GM13976 (cell line): ENCODE results near the gene TXK.

Experiments
- DNase-seq: peaks from one replicate; pipeline ENCODE4 v3.0.0; 2012; ENCODE audit warnings: low spot score
- in situ Hi-C: fragments of 300-500 bp; cut with MboI; formaldehyde crosslinking; loops from one replicate; pipeline ENCODE4 v1.12.0; 2022; ENCODE audit warnings: low sequenced_read_pairs, mixed read lengths, inconsistent platforms; ENCODE audit not compliant: unreplicated experiment
- TF ChIP-seq, protein P1 (sequence below): IDR thresholded peaks from 2 replicates; pipeline ENCODE4 v1.5.1; 2012; ENCODE audit warnings: borderline replicate concordance, mild to moderate bottlenecking; ENCODE audit not compliant: insufficient read depth; ENCODE audit errors: extremely low read depth, missing control alignments, control extremely low read depth

TXK gene

GRCh38 chr4:48134081-48134480 is at the start of gene TXK:
TXK (minus strand) TSS chr4:48134250; CDS start chr4:48134170, 80 bp downstream.
- in situ Hi-C loops = loop anchor here (25.0 kb wide), 1 partner anchor 403 kb away; no protein-coding TSS in a partner anchor
- TF ChIP-seq, protein P1, sequence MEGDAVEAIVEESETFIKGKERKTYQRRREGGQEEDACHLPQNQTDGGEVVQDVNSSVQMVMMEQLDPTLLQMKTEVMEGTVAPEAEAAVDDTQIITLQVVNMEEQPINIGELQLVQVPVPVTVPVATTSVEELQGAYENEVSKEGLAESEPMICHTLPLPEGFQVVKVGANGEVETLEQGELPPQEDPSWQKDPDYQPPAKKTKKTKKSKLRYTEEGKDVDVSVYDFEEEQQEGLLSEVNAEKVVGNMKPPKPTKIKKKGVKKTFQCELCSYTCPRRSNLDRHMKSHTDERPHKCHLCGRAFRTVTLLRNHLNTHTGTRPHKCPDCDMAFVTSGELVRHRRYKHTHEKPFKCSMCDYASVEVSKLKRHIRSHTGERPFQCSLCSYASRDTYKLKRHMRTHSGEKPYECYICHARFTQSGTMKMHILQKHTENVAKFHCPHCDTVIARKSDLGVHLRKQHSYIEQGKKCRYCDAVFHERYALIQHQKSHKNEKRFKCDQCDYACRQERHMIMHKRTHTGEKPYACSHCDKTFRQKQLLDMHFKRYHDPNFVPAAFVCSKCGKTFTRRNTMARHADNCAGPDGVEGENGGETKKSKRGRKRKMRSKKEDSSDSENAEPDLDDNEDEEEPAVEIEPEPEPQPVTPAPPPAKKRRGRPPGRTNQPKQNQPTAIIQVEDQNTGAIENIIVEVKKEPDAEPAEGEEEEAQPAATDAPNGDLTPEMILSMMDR = no peak
- DNase-seq = no peak

DNA sequence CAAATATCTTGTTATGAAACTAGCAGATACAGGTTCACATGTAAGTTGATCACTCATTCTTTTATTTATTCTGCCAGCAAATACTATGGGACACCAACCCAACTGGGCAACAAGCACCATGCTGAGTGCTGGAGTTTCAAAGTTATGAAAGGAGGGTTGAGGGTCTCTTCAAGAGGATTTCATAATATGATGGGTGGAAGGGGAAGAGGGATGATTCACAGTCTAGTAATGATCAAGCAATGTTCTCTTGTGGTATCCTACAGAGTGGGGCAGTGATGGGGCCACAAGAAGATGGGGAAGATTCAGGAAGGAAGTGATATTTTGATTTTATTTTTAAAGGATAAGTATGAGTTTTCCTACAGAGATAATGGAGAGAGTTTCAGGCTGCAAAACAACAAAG is 46.2 kb upstream of the TXK start:
- DNase-seq = no peak

DNA sequence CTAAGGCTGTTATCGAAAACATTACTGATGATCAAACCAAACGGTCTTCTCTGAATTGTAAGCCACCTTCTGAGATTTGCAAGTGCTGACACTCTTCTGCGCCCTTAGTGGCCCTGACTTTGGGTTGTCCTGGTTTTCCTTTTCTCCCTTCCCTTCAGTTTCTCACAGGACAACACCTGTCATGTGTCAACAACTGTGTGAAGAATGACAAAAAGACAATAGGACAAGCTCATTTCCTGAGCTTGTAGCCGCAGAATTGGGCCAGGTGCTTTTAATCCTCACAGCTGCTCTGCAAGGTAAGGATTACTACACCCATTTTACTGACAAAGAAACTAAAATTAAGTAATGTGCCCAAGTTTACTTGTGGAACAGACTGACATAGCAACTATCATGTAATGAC is 44.9 kb upstream of the TXK start:
- in situ Hi-C loops = no loop called here
- DNase-seq = no peak
- TF ChIP-seq, protein P1 = no peak

More for the DNA sequence above, 46.2 kb upstream of the TXK start:
- TF ChIP-seq, protein P1 = no peak
- in situ Hi-C loops = no loop called here

GRCh38 chr4:48175806-48176205 is 41.8 kb upstream of the TXK start:
- TF ChIP-seq, protein P1 = no peak
- DNase-seq = no peak
- in situ Hi-C loops = no loop called here

DNA sequence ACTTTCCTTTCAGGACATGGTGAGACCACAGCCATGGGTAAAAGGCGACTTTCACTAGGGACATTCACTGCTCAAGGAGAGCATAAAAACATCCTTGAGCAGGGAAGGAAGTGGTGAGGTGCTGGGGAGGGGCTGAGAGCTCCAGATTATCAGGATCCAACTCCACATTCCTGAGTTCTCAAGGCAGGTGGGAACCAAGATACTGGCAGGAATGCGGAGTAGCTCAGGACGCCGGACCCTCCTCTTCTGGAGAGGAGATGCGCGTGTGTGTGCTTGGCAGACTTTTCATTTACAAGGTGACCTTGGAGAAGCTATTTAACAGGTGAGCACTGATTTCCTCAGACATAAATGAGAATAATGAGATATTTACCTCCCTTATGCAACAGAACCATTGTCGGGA is 41.3 kb upstream of the TXK start:
- TF ChIP-seq, protein P1 = no peak
- in situ Hi-C loops = no loop called here
- no peak for DNase-seq

GRCh38 chr4:48173056-48173991 is 39.3 kb upstream of the TXK start:
- DNase-seq = peak; percentile 9
- TF ChIP-seq, protein P1 = no peak
- in situ Hi-C loops = no loop called here

- in situ Hi-C loops = no loop called here
- DNase-seq = no peak
- TF ChIP-seq, protein P1 = no peak
Observed at GRCh38 chr4:48172651-48173050, 38.6 kb upstream of the TXK start.
